KMS-11 (cell line): ENCODE measurements around the gene KCNK1.
A peak's percentile ranks its signal among the peaks of the same experiment; 100 is the strongest.

Experiments used
- H2AFZ ChIP-seq: fragments of 200-600 bp; sonication (generic); 2 replicates; pipeline ENCODE4 v1.6.1; 2016; ENCODE audit warnings: antibody characterized with exemption, mixed run types, low read depth
- H3K27ac ChIP-seq: fragments of 200-600 bp; sonication (generic); 2 replicates; pipeline ENCODE4 v1.6.1; 2016; ENCODE audit warnings: mild to moderate bottlenecking, mixed run types
- H3K27me3 ChIP-seq: fragments of 200-600 bp; sonication (generic); 2 replicates; pipeline ENCODE4 v1.6.1; 2017; ENCODE audit warnings: mild to moderate bottlenecking, low read depth, mixed run types, moderate library complexity; ENCODE audit not compliant: insufficient read depth
- H3K36me3 ChIP-seq: fragments of 200-600 bp; sonication (generic); 2 replicates; pipeline ENCODE4 v1.6.1; 2017; ENCODE audit warnings: mild to moderate bottlenecking, mixed run types; ENCODE audit not compliant: insufficient read depth
- H3K4me1 ChIP-seq: fragments of 200-600 bp; sonication (generic); 2 replicates; pipeline ENCODE4 v1.6.1; 2016; ENCODE audit warnings: mild to moderate bottlenecking, low read depth, mixed run types; ENCODE audit not compliant: poor library complexity, severe bottlenecking
- H3K4me2 ChIP-seq: fragments of 200-600 bp; sonication (generic); 2 replicates; pipeline ENCODE4 v1.7.0; 2016; ENCODE audit warnings: mild to moderate bottlenecking, mixed run types
- H3K4me3 ChIP-seq: fragments of 200-600 bp; sonication (generic); IDR thresholded peaks from 2 replicates; pipeline ENCODE4 v1.6.1; 2017; ENCODE audit warnings: low read depth, low read length, mixed read lengths; ENCODE audit not compliant: insufficient read depth
- H3K79me2 ChIP-seq: fragments of 200-600 bp; sonication (generic); 2 replicates; pipeline ENCODE4 v1.6.1; 2016; ENCODE audit warnings: low read depth, mixed run types; ENCODE audit not compliant: insufficient read depth
- H3K9ac ChIP-seq: fragments of 200-600 bp; sonication (generic); 2 replicates; pipeline ENCODE4 v1.6.1; 2016; ENCODE audit warnings: mild to moderate bottlenecking, mixed run types
- H4K20me1 ChIP-seq: fragments of 200-600 bp; sonication (generic); 2 replicates; pipeline ENCODE4 v1.6.1; 2016; ENCODE audit warnings: mild to moderate bottlenecking, mixed run types; ENCODE audit not compliant: insufficient read depth
- TF ChIP-seq, protein P1 (sequence below): fragments of 200-600 bp; sonication (generic); conservative IDR thresholded peaks from 2 replicates; pipeline ENCODE4 v1.6.1; 2017; ENCODE audit warnings: low read depth, mild to moderate bottlenecking, antibody characterized with exemption, low read length, moderate library complexity, mixed read lengths

KCNK1 gene

GRCh38 chr1:233675893-233676292 lies 62.0 kb downstream of the KCNK1 start:
- Histone ChIP-seq H3K4me1 (peaks cover 68% of the 10 kb centered on the region), H4K20me1 (no peaks in the 10 kb centered on the region), H2AFZ (no peak overlapping the region), H3K4me2 (peak overlapping the region; percentile 93), H3K79me2 (peaks cover 47% of the 10 kb centered on the region), H3K4me3 (no peak overlapping the region), H3K36me3 (no peaks in the 10 kb centered on the region), H3K9ac (peak overlapping the region; percentile 86), H3K27ac (peak overlapping the region; percentile 99), H3K27me3 (no peaks in the 10 kb centered on the region)
- TF ChIP-seq, protein P1, sequence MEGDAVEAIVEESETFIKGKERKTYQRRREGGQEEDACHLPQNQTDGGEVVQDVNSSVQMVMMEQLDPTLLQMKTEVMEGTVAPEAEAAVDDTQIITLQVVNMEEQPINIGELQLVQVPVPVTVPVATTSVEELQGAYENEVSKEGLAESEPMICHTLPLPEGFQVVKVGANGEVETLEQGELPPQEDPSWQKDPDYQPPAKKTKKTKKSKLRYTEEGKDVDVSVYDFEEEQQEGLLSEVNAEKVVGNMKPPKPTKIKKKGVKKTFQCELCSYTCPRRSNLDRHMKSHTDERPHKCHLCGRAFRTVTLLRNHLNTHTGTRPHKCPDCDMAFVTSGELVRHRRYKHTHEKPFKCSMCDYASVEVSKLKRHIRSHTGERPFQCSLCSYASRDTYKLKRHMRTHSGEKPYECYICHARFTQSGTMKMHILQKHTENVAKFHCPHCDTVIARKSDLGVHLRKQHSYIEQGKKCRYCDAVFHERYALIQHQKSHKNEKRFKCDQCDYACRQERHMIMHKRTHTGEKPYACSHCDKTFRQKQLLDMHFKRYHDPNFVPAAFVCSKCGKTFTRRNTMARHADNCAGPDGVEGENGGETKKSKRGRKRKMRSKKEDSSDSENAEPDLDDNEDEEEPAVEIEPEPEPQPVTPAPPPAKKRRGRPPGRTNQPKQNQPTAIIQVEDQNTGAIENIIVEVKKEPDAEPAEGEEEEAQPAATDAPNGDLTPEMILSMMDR: peak; percentile 84

- Histone ChIP-seq H3K4me3 (no peak overlapping the region), H3K4me1 (peaks cover 51% of the 10 kb centered on the region), H3K27me3 (no peaks in the 10 kb centered on the region), H2AFZ (no peak overlapping the region), H4K20me1 (no peaks in the 10 kb centered on the region), H3K27ac (no peak overlapping the region), H3K4me2 (peak overlapping the region; percentile 84; the same call in 1 of the 2 replicates), H3K9ac (no peak overlapping the region), H3K36me3 (no peaks in the 10 kb centered on the region), H3K79me2 (peaks cover 31% of the 10 kb centered on the region; the same call in 1 of the 2 replicates)
- TF ChIP-seq, protein P1: no peak
Measured at GRCh38 chr1:233677690-233678354, 63.9 kb downstream of the KCNK1 start.

DNA sequence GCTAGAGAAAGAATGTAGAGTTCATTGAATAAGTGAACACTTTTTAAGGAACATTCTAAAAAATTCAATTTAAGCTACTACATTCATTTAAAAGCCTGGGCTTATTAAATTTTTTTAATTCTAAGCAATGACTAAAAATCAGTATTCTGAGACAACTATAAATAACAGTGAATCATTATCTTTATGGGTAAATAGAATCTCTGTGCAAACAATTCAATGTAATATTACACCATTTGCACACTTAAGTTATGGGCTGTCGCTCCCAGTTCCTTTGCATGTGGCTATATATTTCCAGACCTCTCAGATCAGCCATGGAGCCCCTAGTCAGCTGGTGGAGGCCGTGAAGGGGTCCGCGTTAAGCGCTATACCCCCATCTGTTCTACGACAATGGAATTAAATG lies 65.1 kb downstream of the KCNK1 start:
- H4K20me1 ChIP-seq: no peaks in the 10 kb centered on the region
- no peak overlapping the region for H2AFZ ChIP-seq
- no peak overlapping the region for H3K4me2 ChIP-seq
- no peaks in the 10 kb centered on the region for H3K36me3 ChIP-seq
- no peak overlapping the region for H3K9ac ChIP-seq
- H3K4me3 ChIP-seq: no peak overlapping the region
- H3K4me1 ChIP-seq: peaks cover 39% of the 10 kb centered on the region
- TF ChIP-seq, protein P1: no peak
- H3K27me3 ChIP-seq: no peaks in the 10 kb centered on the region
- H3K27ac ChIP-seq: no peak overlapping the region
- peaks cover 19% of the 10 kb centered on the region; the same call in 1 of the 2 replicates for H3K79me2 ChIP-seq

GRCh38 chr1:233679591-233680373 lies 65.9 kb downstream of the KCNK1 start:
- Histone ChIP-seq H3K4me1 (peaks cover 31% of the 10 kb centered on the region), H3K4me2 (no peak overlapping the region), H3K36me3 (no peaks in the 10 kb centered on the region), H3K79me2 (peaks cover 12% of the 10 kb centered on the region; the same call in 1 of the 2 replicates), H3K27me3 (no peaks in the 10 kb centered on the region), H4K20me1 (no peaks in the 10 kb centered on the region), H3K9ac (no peak overlapping the region), H3K27ac (no peak overlapping the region), H2AFZ (no peak overlapping the region), H3K4me3 (no peak overlapping the region)
- TF ChIP-seq, protein P1: no peak
